HG02973 (cell line): Measurements from ENCODE around the gene CTDNEP1.

ENCODE experiments used
- ATAC-seq: cut with Tn5 transposase; IDR thresholded peaks from one replicate; pipeline ENCODE4 v1.9.1; 2021; ENCODE audit warnings: moderate library complexity; ENCODE audit not compliant: unreplicated experiment

CTDNEP1 gene

DNA sequence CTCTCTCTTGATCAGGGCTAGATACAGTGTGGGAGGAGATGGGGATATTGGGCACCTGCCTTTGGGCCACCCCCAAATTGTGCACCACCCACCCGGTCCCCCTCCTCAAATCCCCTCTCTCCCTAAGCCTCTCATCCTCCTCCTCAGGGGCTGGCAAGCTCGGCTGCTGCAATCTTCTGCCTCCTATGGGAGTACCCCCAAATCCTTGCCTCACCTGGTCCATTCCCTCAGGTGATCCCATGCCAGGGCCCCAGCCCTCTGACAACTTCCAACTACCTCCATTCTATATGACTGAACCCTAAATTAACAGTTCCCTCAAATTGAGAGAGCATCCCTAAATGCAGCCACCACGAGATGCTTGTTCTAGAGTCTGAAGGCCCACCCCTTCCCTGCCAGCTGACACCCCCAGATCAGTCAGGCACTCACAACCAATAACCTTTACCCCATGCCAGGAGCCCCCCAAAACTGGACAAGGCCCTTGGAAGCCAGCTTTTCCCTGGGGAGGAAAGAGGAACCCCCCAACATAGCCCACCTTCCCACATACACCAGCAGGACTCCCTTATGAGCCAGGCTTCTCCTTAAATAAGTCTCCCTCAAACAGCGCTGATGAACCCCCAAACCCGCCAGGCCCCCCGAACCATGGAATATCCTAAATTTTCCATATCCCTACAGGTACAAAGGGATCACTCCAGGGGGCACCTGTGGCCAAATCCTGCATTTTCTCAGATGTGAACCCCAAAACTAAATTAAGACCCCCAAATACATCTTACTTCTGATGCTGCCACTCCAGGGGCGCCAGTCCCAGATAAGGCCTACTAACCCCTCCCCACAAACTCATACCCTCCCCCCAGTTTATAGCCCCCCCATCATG is 35.1 kb downstream of the CTDNEP1 start:
- no peak for ATAC-seq

DNA sequence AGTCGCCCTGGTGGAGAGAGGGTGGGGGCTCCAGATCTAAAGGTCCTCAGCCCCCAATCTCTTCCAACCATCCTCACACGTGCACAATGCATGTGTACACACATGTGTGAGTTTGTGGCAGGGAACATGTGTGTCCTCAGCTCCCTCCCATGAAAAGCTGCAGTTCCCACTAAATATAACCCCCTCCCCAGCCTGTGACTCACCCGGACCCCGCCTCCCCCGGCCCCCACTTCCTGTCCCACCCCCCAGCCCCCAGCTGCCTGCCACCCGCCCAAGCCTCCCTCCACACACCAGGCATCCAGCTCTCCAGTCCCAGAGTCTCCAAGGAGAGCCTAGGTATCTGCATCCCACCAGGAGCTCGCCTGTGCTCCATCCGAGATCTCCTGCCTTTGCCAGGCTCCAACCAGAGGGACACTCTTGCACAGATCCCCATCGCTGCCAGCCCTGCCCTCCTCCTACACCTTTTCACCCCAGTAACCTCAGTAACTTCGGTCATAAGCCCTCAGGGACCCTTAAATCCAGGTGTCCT is 35.8 kb downstream of the CTDNEP1 start:
- ATAC-seq, result no peak

DNA sequence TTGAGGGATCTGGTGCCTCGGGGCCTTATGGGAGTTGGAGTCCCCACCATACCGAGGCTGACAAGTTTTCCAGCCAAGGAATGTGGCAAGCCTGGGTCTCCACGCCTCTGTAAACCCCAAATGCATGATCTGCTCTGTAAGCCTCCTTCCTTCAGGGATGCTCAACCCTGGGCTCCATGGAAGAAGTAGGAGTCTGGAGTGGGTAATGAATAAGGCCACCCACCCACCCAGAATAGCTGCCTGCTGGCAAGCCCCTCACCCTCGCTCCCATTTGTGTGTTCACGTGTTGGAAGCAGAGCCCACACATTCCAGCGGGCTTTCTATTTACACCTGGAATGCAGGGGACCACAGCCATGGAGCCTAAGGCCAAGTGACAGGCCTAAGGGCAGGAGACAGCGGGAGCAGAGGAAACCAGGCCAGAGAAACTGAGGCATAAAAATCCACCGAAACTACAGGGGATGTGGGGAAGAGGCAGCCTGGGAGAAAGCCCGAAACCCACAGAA is 36.3 kb downstream of the CTDNEP1 start:
- no peak for ATAC-seq

DNA sequence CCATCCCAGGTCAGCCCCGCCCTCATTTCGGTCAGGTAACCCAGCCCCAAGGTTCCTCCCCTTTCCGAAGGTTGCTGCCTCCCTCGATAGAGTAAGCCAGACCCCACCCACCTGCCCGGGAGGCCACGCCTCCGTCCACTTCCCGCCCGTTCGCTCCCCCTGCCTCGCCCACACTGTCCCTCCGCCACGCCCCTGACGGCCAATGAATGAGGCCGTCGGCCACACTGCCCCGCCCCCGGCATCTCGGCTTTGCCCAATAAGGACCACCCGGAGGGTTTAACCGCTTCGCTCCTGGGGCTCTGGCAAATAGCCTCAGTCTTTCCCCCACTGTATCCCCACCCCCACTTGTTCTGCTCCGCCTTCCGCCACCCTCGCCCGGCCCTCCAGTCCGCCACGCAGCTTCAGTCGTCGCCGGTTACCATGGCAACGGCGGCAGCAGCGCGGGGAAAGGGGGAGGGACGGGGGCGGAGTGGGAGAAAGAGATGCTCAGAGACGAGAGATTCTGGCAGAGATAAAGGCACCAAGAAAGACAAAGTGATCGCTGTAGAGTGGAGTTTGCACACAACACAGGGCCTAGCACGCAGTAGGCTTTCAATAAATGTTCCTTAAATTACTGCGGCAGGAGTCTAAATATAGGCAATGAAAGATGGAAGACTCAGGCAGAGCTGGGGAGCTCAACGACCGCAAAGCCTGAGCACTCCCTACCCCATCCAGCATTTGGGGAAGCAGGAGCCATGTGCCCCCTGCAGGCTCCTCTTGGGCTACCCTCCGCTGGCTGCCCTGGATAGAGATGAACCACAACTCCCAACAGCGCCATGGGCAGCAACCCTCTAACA is 37.0 kb downstream of the CTDNEP1 start:
- ATAC-seq, result peak; percentile 63

DNA sequence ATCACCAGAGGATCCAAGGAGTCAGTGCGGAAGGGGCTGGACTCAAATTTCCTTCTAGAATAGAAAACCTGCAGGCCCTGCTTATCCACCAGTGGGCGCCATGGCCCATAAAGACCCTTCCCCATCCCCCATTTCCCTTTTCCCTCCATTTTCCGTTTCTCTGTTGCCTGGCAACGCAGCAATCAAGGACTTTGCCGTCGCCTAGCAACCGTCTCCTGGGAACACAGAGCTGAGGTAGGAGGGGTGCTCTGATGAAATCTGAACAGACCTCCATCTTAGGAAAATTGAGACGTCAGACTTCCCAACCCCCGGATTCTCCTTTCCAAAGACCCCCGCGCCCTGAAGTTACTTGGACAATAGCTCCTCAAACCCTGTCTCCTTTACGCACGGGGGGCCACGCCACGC is 37.6 kb downstream of the CTDNEP1 start:
- ATAC-seq, result no peak

DNA sequence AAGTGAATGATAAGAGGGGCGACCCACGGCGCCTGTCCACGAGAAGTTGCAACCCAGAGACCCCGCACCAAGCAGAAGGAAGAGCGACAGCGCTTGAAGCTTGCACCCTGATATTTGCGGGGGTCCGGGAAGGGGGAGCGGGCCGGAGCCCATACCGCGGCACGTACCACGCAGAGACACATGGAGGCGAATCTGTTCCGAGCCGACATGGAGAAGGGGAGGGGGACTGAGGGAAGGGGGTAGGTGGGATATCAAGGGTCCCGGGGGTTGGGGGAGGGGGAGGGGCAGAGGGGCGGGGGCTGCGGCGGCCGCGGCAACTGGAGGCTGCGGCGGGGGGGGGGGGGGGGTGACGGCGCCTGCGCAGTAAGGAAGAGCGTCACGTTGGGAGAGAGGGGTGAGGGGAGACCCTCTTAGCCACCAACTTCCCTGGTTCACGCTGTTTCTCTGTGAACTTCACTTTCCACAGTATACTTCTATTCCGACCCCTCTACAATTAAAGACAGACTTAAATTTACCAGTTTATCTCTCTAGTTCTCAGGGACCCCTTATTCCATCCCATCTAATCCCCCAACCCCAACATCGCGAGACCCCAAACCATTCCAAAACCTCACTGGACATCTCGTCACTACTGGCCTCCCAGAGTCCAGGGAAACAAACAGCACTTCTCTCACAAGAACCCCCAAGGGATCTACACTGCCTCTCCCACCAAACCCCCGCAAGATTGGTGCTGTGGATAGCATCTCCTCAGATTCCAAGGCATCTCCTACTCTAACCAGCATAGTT is 39.9 kb downstream of the CTDNEP1 start:
- ATAC-seq, result no peak

DNA sequence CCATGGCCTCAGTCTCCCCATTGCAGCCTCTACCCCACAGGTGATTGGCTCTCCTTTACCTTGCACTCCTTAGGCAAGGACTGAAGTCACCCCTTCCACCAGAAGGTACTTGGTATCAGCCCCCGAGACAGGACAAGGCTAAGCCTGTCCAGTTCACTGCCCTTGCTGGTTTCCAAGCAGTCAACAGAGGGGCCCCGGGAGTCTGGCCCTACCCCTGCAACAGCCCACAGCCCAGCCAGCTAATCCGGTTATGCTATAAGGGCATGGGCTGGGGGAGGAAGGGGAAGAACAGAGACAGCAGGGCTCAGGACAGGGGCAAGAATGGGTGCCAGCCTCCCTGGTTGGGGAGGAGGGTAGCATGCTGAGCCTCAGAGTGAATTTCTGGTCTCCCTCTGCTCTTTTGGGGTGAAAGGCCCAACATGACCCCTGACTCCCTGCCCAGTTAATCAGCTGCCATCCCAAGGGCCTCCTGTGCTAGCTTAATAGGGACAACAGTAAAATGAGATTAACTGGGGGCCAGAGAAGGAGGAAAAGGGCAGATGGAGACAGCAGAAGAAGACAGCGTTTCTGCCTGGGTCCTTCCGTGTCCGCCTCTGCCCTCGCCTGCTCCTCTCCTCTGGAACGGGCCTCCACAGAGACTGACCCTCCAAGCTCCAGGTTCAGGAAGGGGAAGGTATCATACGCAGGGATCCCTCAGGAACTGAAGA is 42.6 kb downstream of the CTDNEP1 start:
- no peak for ATAC-seq

DNA sequence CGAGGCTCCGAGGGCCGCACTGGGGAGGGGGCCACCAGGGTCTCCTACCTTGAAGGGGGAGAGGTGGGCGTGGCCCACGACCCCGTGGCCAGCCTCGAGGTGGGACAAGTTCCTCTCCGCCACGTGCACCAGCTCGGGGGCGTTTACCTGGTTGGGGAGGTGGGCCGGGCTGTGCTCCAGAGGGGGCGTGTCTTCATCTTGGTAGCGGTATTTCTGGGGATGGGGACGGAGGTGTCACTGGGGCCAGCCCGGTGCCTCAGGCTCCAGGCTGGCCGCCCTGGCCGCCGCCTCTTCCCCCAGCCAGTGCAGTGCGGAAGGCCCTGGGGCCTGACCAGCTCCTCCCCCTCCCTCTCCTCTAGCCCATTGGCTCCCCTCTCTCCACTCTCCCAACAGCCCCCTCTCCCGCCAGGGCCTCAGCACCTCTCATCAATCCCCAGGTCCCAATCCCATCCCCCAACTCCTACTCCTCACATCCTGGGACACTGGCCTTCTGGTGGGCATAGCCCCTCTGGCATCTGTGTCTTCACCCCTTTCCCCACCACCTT is 43.4 kb downstream of the CTDNEP1 start:
- no peak for ATAC-seq

DNA sequence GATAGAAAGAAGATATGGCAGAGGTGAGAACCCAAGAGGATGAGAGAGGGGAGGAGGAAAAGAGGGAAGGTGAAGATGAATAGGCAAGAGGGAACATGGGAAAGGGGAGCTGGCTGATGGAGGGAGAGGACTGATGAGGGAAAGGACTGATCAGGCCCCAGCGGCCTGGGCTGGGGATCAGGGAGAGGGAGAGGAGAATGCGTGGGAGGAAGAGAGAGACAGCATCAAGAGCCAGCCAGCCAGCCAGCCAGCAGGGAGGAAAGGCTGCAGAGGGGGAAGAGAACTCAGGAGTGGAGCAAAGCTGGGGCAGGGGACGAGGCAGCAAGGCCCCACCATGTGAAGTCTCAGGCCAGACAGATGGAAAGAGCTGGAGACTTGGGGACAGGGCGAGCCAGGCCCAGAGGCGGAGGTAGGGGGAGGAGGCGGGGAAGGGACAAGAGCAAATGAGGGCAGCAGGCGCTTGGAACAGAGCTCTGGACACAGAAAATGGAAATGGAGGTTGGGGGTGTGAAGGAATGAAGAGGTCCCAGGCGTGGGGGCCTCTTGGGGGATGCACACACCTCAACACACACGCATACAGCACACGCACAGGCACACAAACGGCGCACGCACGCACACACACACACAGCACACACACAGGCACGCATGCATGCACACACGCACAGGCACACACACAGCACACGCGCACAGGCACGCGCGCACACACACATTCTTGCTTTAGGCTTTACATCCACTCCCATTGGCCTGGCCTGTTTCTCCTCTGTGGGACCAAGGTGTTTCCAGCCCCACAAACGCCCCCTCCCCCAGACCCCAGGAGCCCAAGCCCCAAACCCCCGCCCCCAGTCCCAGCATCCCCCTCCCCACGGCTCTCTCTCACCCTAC is 44.2 kb downstream of the CTDNEP1 start:
- ATAC-seq, result no peak

DNA sequence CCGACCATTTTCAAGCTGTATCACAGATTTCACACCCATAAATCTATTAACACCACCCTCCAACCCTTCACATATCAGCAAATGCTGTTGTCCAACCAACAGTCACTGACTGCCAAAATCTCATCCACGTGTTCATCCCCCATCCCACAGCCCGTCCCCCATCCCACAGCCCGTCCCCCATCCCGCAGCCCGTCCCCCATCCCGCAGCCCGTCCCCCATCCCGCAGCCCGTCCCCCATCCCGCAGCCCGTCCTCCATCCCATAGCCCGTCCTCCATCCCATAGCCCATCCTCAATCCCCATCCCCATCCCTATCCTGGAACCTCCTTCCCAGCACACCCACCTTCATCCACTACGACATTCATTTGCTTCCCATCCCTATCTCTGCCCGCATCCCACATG is 46.0 kb downstream of the CTDNEP1 start:
- no peak for ATAC-seq

DNA sequence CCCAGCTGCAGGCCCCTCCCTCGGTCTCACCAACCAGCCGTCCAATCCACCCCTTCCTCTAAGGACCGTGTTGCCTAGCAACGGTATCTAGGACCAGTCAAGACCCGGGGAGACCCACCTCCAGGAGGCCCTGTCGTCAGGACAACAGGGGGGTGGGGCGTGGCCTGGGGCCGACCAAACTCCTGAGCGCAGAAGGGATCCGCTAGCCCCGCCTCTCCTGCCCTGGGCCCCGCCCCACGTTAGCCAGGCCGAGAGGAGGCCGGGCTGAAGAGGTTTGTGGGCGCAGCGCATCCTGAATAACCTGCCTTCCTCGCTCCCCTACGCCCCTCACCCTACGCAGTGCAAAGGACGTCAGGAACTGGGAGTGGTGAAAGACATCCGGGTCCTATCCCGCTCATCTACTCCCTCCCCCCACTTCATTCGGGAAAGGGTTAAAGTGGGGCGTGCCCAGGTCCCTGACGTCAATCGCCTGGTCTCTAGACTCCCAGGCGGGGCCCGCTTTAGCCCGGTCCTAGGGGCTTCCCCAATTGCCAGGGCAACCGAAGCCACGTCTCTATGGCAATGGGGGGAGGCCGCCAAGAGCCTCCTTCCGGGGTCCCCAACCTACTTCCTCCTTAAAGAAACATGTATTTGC is 46.6 kb downstream of the CTDNEP1 start:
- peak; percentile 70 for ATAC-seq

DNA sequence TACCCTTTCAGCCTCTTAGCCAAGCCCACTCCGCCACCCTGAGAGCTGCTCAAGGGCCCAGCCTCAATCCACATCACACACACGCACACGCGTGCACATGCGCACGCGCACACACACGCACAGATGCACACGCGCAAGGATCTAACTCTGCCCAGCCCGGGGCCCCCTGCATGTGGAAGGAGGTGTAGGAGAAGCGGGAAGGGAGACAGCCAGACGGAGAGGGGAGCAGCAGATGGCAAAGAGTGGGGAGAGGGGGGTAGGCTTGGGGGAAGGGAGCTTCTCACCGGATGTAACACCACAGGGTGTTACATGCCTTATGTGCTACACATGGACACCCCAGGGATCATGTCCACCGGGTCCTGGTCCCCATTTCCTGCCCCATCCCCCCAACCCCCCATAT is 47.2 kb downstream of the CTDNEP1 start:
- no peak for ATAC-seq

DNA sequence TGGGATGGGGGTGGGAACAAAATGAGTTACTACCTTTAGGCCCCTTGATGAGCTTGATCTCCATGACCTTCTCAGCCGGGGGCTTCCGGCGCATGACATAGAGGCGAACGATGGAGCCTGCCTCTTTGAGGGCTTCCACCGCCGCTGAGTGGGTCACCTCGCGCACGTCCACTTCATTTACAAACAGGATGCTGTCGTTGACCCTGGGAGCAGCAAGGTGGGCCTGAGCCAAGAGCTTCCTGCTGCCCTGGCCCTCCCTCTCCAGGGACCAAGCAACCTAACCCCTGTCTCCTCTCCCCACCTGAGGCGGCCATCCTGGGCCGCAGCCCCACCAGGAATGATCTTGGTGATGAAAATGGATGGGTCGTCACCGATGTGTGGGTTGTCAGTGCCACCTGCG is 48.1 kb downstream of the CTDNEP1 start:
- no peak for ATAC-seq

DNA sequence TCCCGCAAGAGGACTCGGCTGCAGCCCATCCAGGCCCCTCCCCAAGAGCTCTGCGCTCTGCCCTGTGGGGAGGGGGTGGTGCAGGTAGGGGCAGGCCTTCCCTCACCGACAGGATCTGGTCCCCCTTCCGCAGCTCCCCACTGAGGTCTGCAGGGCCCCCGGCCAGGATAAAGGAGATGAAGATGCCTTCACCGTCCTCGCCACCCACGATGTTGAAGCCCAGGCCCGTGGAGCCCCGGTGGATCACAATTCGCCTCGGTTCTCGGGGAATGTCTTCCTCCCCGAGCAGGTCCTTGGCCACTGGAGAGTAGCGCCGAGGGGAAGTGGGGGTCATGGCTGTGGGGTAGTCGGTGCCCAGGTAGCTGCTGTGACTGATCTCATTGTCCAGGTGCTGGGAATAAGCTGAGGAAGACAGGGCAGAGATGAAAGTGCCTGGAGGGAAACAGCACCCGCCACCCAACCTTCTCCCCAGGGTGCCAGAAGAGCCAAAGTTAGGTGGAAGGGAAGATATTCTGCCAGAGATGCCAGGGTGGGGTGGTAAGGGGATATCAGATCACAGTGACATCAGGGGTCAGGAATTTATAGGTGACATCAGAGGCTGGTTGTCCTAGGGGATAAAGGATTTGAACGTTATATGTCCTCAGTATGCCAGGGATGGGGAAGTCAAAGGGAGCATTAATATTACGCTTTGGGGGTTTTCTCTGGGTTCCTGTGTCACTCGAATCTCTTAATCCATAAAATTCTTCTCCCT is 54.7 kb downstream of the CTDNEP1 start:
- no peak for ATAC-seq

DNA sequence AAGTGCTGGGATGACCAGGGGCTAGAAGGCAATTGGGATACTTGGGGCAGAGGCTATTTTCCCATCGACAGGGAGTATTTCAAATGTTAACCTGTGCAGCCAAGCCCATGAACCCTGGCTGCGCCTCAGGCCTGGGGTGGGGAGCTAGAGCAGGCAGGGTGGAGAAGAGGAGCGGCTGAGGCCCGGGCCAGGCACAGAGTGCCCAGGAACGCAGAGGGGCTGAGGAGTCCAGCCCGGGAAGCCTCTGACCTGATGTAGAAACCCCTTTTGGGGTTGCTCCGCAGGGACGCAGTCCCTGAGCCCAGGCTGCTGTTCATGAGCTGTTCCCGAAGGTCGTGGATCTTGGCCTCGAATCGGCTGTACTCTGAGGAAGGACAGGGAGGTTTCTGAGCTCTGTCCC is 55.6 kb downstream of the CTDNEP1 start:
- no peak for ATAC-seq
